Skeletal muscle tissue (tissue), 4 donors: ENCODE results near the gene SDHAF3. TPM values are rescaled to one million over a fixed set of nuclear protein-coding genes. Genes with fewer than 3 reads are reported as not detected.
"Not testable (repeated sequence)": the region's sequence is repeated elsewhere in the genome, so short reads cannot be mapped to it uniquely, and the experiment has no call there.

Experiments
- H3K27ac ChIP-seq: one replicate; pipeline ENCODE4 v1.7.0; 2013; ENCODE audit warnings: mild to moderate bottlenecking, low read depth, low read length, inconsistent platforms
- H3K27me3 ChIP-seq, 3 donors: one replicate each; pipeline ENCODE4 v1.7.0; 2013; ENCODE audit warnings: low read length in 3 of 3; ENCODE audit not compliant: control insufficient read depth in 3 of 3, insufficient read depth in 3 of 3
- H3K36me3 ChIP-seq, 3 donors: one replicate each; pipeline ENCODE4 v1.7.0; 2013; ENCODE audit warnings: low read length in 3 of 3; ENCODE audit not compliant: control insufficient read depth in 3 of 3, insufficient read depth in 3 of 3
- H3K4me1 ChIP-seq, 3 donors: one replicate each; pipeline ENCODE4 v1.7.0; 2013; ENCODE audit warnings: low read length in 3 of 3, mild to moderate bottlenecking in 3 of 3; ENCODE audit not compliant: control insufficient read depth in 3 of 3, insufficient read depth in 3 of 3
- H3K4me3 ChIP-seq, 3 donors: one replicate each; pipeline ENCODE4 v1.7.0; 2013; ENCODE audit warnings: low read length in 3 of 3
- H3K9ac ChIP-seq, 3 donors: one replicate each; pipeline ENCODE4 v1.7.0; 2013; ENCODE audit warnings: low read length in 3 of 3, mild to moderate bottlenecking in 3 of 3, moderate library complexity in 2 of 3, low read depth in 1 of 3
- H3K9me3 ChIP-seq, 3 donors: one replicate each; pipeline ENCODE4 v1.7.0; 2013; ENCODE audit warnings: low read length in 3 of 3; ENCODE audit not compliant: control insufficient read depth in 3 of 3
- total RNA-seq: library from RNA; depleted of rRNA; stranded (reverse); fragments of >200 nt; gene quantifications from one replicate; pipeline ENCODE4 v1.2.3, GENCODE V29; 2014
- donor health status: Osteomylitis.

The SDHAF3 gene
- total RNA-seq, 1 donor from 2014 or later, result 24.5 TPM

- Histone ChIP-seq H3K36me3 (no peaks in the 10 kb centered on the region), H3K4me3 (no peak overlapping the region), H3K9ac (no peak overlapping the region), H3K27me3 (no peaks in the 10 kb centered on the region), H3K27ac (no peak overlapping the region), H3K9me3 (no peaks in the 10 kb centered on the region), H3K4me1 (peaks cover 0 to 14% (median 3%) of the 10 kb centered on the region in 3 donors)
Measured at GRCh38 chr7:97120713-97121457, 3.4 kb downstream of the SDHAF3 start.

DNA sequence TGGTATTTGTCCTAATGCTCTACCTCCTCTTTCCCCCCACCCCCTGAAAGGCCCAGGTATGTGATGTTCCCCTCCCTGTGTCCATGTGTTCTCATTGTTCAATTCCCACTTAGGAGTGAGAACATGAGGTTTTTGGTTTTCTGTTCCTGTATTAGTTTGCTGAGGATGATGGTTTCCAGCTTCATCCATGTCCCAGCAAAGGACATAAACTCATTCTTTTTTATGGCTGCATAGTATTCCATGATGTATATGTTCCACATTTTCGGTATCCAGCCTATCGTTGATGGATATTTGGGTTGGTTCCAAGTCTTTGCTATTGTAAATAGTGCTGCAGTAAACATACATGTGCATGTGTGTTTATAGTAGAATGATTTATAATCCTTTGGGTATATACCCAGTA lies 5.6 kb downstream of the SDHAF3 start:
- H3K36me3 ChIP-seq, H3K27ac ChIP-seq, H3K9ac ChIP-seq, H3K4me3 ChIP-seq, H3K4me1 ChIP-seq, H3K9me3 ChIP-seq, H3K27me3 ChIP-seq: not testable (repeated sequence)

DNA sequence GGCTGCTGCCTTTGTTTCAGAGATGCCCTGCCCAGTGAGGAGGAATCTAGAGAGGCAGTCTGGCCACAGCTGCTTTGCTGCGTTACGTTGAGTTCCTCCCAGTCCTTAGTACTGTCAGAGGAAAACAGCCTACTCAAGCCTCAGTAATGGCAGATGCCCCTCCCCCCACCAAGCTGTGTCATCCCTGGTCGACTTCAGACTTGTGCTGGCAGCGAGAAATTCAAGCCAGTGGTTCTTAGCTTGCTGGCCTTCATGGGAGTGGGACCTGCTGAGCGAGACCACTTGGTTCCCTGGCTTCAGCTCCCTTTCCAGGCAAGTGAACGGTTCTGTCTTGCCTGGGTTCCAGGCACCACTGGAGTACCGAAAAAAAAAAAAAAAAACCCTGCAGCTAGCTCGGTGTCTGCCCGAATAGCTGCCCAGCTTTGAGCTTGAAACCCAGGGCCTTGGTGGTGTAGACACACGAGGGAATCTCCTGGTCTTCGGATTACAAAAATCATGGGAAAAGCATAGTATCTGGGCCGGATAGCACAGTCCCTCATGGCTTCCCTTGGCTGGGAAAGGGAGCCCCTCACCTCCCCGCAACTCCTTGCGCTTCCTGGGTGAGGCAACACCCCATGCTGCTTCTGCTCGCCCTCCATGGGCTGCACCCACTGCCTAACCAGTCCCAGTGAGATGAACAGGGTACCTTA lies 9.1 kb downstream of the SDHAF3 start:
- Histone ChIP-seq H3K9ac (no peak overlapping the region), H3K9me3 (no peaks in the 10 kb centered on the region), H3K27ac (no peak overlapping the region), H3K36me3 (no peaks in the 10 kb centered on the region), H3K4me1 (peaks cover 0 to 3% (median 0%) of the 10 kb centered on the region in 3 donors), H3K27me3 (no peaks in the 10 kb centered on the region), H3K4me3 (no peak overlapping the region)

DNA sequence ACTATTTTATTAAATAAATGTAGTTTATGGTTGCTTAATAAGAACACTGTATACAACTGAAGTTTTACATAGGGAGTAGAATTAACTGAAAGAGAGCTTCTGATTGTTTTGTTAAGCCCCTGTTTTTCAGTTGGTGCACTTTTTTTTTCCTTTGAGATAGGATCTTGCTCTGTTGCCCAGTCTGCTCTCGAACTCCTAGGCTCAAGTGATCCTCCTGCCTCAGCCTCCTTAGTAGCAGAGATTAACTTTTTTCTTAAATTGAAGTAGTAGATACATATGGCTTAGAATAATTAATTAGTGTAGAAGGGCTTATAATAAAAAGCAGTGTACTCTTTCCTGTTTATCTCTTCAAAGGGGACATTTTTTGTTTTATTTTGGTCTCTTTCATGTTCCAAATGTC lies 11.2 kb downstream of the SDHAF3 start:
- Histone ChIP-seq H3K9me3 (no peaks in the 10 kb centered on the region), H3K4me1 (peaks cover 0 to 3% (median 0%) of the 10 kb centered on the region in 3 donors), H3K27me3 (no peaks in the 10 kb centered on the region), H3K9ac (no peak overlapping the region), H3K36me3 (no peaks in the 10 kb centered on the region), H3K4me3 (no peak overlapping the region), H3K27ac (no peak overlapping the region)

- H3K36me3 ChIP-seq, result no peaks in the 10 kb centered on the region
- H3K4me3 ChIP-seq, result no peak overlapping the region
Measured at GRCh38 chr7:97130417-97131139, 13.1 kb downstream of the SDHAF3 start.

GRCh38 chr7:97133159-97133558 lies 15.7 kb downstream of the SDHAF3 start:
- Histone ChIP-seq H3K27me3 (no peaks in the 10 kb centered on the region), H3K4me3 (no peak overlapping the region), H3K4me1 (peaks cover 0 to 3% (median 0%) of the 10 kb centered on the region in 3 donors), H3K27ac (no peak overlapping the region), H3K9ac (no peak overlapping the region), H3K36me3 (no peaks in the 10 kb centered on the region), H3K9me3 (no peaks in the 10 kb centered on the region)

More at GRCh38 chr7:97130417-97131139, 13.1 kb downstream of the SDHAF3 start:
- no peaks in the 10 kb centered on the region for H3K9me3 ChIP-seq
- H3K9ac ChIP-seq, result no peak overlapping the region
- no peak overlapping the region for H3K27ac ChIP-seq
- H3K4me1 ChIP-seq, result peaks cover 0 to 3% (median 0%) of the 10 kb centered on the region in 3 donors
- H3K27me3 ChIP-seq, result no peaks in the 10 kb centered on the region

GRCh38 chr7:97138830-97139229 lies 21.3 kb downstream of the SDHAF3 start:
- H3K27ac ChIP-seq, result no peak overlapping the region
- no peak overlapping the region for H3K9ac ChIP-seq
- H3K4me1 ChIP-seq, result no peaks in the 10 kb centered on the region
- H3K9me3 ChIP-seq, result peaks cover 0 to 5% (median 2%) of the 10 kb centered on the region in 3 donors
- no peak overlapping the region for H3K4me3 ChIP-seq
- no peaks in the 10 kb centered on the region for H3K27me3 ChIP-seq
- H3K36me3 ChIP-seq, result peaks cover 0 to 5% (median 0%) of the 10 kb centered on the region in 3 donors

DNA sequence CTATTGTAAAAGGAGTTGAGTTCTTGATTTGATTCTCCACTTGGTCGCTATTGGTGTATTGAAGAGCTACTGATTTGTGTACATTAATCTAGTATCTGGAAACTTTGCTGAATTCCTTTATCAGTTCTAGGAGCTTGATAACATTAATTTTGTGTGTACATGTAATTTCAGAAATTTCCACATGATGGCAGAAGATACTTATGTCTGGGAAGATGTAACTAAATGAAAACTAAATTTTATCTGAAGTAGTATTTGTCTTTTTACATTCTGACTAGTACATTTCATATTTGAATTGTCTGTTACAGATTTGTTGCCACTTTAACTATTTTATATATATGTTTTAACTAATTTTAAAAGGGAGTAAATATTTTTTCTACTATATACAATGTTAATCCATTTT lies 27.6 kb downstream of the SDHAF3 start:
- Histone ChIP-seq H3K9ac (no peak overlapping the region), H3K4me3 (no peak overlapping the region), H3K27me3 (no peaks in the 10 kb centered on the region), H3K27ac (no peak overlapping the region), H3K4me1 (no peaks in the 10 kb centered on the region), H3K9me3 (no peaks in the 10 kb centered on the region), H3K36me3 (no peaks in the 10 kb centered on the region)

- no peaks in the 10 kb centered on the region for H3K9me3 ChIP-seq
- no peaks in the 10 kb centered on the region for H3K4me1 ChIP-seq
- H3K4me3 ChIP-seq, result no peak overlapping the region
- no peaks in the 10 kb centered on the region for H3K36me3 ChIP-seq
- H3K27me3 ChIP-seq, result no peaks in the 10 kb centered on the region
- no peak overlapping the region for H3K27ac ChIP-seq
- H3K9ac ChIP-seq, result no peak overlapping the region
Measured at GRCh38 chr7:97149843-97150242, 32.3 kb downstream of the SDHAF3 start.
